ENCODE data around the gene DAZAP2. TPM values are rescaled to one million over a fixed set of nuclear protein-coding genes. Genes with fewer than 3 reads are reported as not detected.

The DAZAP2 gene
- total and polyA plus RNA-seq, 9 of the 15 experiments (the other 6 are each of a cell fraction or from before 2014, with no cell fraction given): 116 to 668 (median 227) TPM

DNA sequence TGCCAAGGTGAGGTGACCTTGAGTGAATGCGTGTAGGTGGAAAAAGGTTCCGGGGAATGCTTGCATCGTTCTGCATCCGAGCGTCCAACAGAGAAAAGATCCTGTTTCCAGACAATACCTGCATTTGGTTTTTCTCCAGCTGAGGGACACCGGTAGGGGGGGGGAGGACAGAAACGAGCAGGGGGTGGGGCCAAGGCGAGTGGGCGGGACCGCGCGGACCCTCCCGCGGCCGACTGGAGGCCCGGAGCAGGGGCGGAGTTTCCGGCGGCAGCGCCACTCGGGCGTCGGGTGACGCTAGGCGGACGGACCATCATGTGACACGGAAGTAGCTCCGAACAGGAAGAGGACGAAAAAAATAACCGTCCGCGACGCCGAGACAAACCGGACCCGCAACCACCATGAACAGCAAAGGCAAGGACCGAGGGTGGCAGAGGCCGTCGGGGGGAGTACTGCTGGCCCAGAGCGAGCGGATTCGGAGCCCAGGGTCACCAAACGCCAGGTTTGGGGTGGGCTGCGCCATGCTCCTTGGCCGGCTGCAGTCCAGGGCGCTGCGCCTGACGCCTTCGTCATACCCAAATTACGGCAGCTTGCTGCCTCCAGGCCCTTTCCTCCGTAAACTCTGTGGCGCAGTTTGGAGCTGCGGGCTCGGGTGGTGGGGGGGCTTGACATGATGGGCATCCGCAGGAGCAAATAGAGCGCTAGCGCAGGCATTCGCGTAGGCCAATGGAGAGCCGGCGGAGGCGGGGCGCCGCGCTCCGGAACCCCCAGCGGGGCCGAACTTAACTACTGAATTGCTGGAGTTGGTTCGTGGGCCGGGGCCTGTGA is at the start of gene DAZAP2 (continued):
- peak; percentile 87 for TF ChIP-seq CHD2 (IDR thresholded peaks at IDR 0.05; ENCODE audit: low read depth, low read length)
- peak; percentile 97 for TF ChIP-seq SAP30 (IDR thresholded peaks at IDR 0.05; ENCODE audit: borderline replicate concordance, insufficient read depth, low read depth, low read length, poor library complexity, severe bottlenecking)
- TF ChIP-seq, protein P1, sequence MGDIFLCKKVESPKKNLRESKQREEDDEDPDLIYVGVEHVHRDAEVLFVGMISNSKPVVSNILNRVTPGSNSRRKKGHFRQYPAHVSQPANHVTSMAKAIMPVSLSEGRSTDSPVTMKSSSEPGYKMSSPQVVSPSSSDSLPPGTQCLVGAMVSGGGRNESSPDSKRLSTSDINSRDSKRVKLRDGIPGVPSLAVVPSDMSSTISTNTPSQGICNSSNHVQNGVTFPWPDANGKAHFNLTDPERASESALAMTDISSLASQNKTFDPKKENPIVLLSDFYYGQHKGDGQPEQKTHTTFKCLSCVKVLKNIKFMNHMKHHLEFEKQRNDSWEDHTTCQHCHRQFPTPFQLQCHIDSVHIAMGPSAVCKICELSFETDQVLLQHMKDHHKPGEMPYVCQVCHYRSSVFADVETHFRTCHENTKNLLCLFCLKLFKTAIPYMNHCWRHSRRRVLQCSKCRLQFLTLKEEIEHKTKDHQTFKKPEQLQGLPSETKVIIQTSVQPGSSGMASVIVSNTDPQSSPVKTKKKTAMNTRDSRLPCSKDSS (IDR thresholded peaks at IDR 0.05; ENCODE audit: low read depth, partially characterized antibody): no peak
- TF ChIP-seq PHF21A (IDR thresholded peaks at IDR 0.05; ENCODE audit: borderline replicate concordance, low read depth): no peak
- 0 out of 2 replicates have a peak, but pooled peaks have one; percentile 54 for TF ChIP-seq ZNF830 (CRISPR knock-in tag; IDR thresholded peaks at IDR 0.05)
- no peak for TF ChIP-seq MAFF (IDR thresholded peaks at IDR 0.05; ENCODE audit: low read length)
- TF ChIP-seq ILK (tag; IDR thresholded peaks at IDR 0.05; ENCODE audit: borderline replicate concordance, low read depth): no peak
- TF ChIP-seq CHD1 (IDR thresholded peaks at IDR 0.05; ENCODE audit: low read length): peak; percentile 99
- 0 out of 2 replicates have a peak, but pooled peaks have one; percentile 16 for TF ChIP-seq CBFA2T3 (IDR thresholded peaks at IDR 0.05)
- peak; percentile 24; the same call in 1 of the 2 replicates for TF ChIP-seq ZNF263 (CRISPR knock-in tag; IDR thresholded peaks at IDR 0.05; ENCODE audit: borderline replicate concordance)
- 0 out of 4 replicates have a peak, but pooled peaks of 1 of the 2 experiments have one; percentile 32 for TF ChIP-seq KDM4B (IDR thresholded peaks at IDR 0.05; ENCODE audit: borderline replicate concordance in 2 of 2, low read depth in 1 of 2)
- peak in 1 of 2 experiments; percentile 59; a peak in 1 of 4 replicates for TF ChIP-seq SRF (CRISPR knock-in tag; IDR thresholded peaks at IDR 0.05)
- TF ChIP-seq SUPT5H (IDR thresholded peaks at IDR 0.05): peak; percentile 95
- TF ChIP-seq U2AF1 (optimal IDR thresholded peaks at IDR 0.05; ENCODE audit: low read depth, low read length): no peak
- TF ChIP-seq NR1H2 (CRISPR knock-in tag; IDR thresholded peaks at IDR 0.05): no peak
- no peak for TF ChIP-seq ZNF76 (CRISPR knock-in tag; IDR thresholded peaks at IDR 0.05; ENCODE audit: borderline replicate concordance)
- TF ChIP-seq, protein P2, sequence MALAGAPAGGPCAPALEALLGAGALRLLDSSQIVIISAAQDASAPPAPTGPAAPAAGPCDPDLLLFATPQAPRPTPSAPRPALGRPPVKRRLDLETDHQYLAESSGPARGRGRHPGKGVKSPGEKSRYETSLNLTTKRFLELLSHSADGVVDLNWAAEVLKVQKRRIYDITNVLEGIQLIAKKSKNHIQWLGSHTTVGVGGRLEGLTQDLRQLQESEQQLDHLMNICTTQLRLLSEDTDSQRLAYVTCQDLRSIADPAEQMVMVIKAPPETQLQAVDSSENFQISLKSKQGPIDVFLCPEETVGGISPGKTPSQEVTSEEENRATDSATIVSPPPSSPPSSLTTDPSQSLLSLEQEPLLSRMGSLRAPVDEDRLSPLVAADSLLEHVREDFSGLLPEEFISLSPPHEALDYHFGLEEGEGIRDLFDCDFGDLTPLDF (CRISPR knock-in tag; IDR thresholded peaks at IDR 0.05): peak; percentile 63; the same call in 1 of the 2 replicates
- no peak for TF ChIP-seq SIX5 (IDR thresholded peaks at IDR 0.05; ENCODE audit: borderline replicate concordance in 1 of 2, insufficient read depth in 1 of 2, low read depth in 1 of 2, low read length in 2 of 2)
- no peak for TF ChIP-seq ZNF184 (CRISPR knock-in tag; IDR thresholded peaks at IDR 0.05)
- TF ChIP-seq POLR2A (conservative IDR thresholded peaks at IDR 0.05): peak; percentile 95
- peak; percentile 91 for TF ChIP-seq POLR2G (IDR thresholded peaks at IDR 0.05; ENCODE audit: low read depth, low read length)
- no peak for TF ChIP-seq ZNF77 (CRISPR knock-in tag; IDR thresholded peaks at IDR 0.05)
- peak; percentile 54 for TF ChIP-seq CBFA2T2 (conservative IDR thresholded peaks at IDR 0.05)
- TF ChIP-seq SMAD4 (CRISPR knock-in tag; conservative IDR thresholded peaks at IDR 0.05): peak; percentile 75
- TF ChIP-seq TEAD2 (tag; IDR thresholded peaks at IDR 0.05): no peak
- TF ChIP-seq SRSF1 (IDR thresholded peaks at IDR 0.05; ENCODE audit: low read depth, low read length): no peak
- TF ChIP-seq WHSC1 (IDR thresholded peaks at IDR 0.05; ENCODE audit: low read length): no peak
- TF ChIP-seq ZNF24 (IDR thresholded peaks at IDR 0.05): no peak

Data from K562 (cell line).